Nephron progenitor cell (in vitro differentiated cells): ENCODE measurements around the gene GPC5.

Experiments used
- DNase-seq: peaks from one replicate; pipeline ENCODE4 v3.0.0; 2021
- H3K27ac Mint-ChIP-seq: 2 replicates; pipeline ENCODE4 v1.8.0; 2021; ENCODE audit warnings: mild to moderate bottlenecking, moderate library complexity, mixed read lengths
- H3K27me3 Mint-ChIP-seq: 2 replicates; pipeline ENCODE4 v1.8.0; 2021; ENCODE audit warnings: mild to moderate bottlenecking, low read depth, mixed read lengths; ENCODE audit not compliant: poor library complexity
- H3K36me3 Mint-ChIP-seq: 2 replicates; pipeline ENCODE4 v1.8.0; 2021; ENCODE audit warnings: low read depth, mixed read lengths
- H3K4me1 Mint-ChIP-seq: 2 replicates; pipeline ENCODE4 v1.8.0; 2021; ENCODE audit warnings: mixed read lengths
- H3K4me3 Mint-ChIP-seq: 2 replicates; pipeline ENCODE4 v1.8.0; 2021; ENCODE audit warnings: mild to moderate bottlenecking, moderate library complexity, mixed read lengths
- H3K9me3 Mint-ChIP-seq: 2 replicates; pipeline ENCODE4 v1.8.0; 2021; ENCODE audit warnings: mild to moderate bottlenecking, moderate library complexity, mixed read lengths
- CTCF ChIP-seq: fragments of 200-600 bp; sonication (generic); IDR thresholded peaks from 2 replicates; pipeline ENCODE4 v1.5.0; 2021; ENCODE audit warnings: antibody characterized with exemption

The GPC5 gene

GRCh38 chr13:92656103-92656502, 1257.7 kb downstream of the GPC5 start:
- no peak for TF ChIP-seq CTCF
- Mint-ChIP-seq H3K36me3 (no peaks in the 10 kb centered on the region), H3K27me3 (no peaks in the 10 kb centered on the region), H3K9me3 (no peaks in the 10 kb centered on the region), H3K4me3 (no peak overlapping the region), H3K27ac (no peak overlapping the region), H3K4me1 (no peaks in the 10 kb centered on the region)
- DNase-seq: no peak

GRCh38 chr13:92656648-92657047, 1258.2 kb downstream of the GPC5 start:
- Mint-ChIP-seq H3K36me3 (no peaks in the 10 kb centered on the region), H3K4me3 (no peak overlapping the region), H3K9me3 (no peaks in the 10 kb centered on the region), H3K27me3 (no peaks in the 10 kb centered on the region), H3K4me1 (no peaks in the 10 kb centered on the region), H3K27ac (no peak overlapping the region)
- no peak for DNase-seq
- no peak for TF ChIP-seq CTCF

- TF ChIP-seq CTCF: no peak
- no peaks in the 10 kb centered on the region for H3K27me3 Mint-ChIP-seq
Observed at GRCh38 chr13:92657565-92657964, 1259.1 kb downstream of the GPC5 start.

GRCh38 chr13:92658293-92658692, 1259.9 kb downstream of the GPC5 start:
- DNase-seq: no peak
- Mint-ChIP-seq H3K36me3 (no peaks in the 10 kb centered on the region), H3K9me3 (no peaks in the 10 kb centered on the region), H3K27me3 (no peaks in the 10 kb centered on the region), H3K4me3 (no peak overlapping the region), H3K27ac (no peak overlapping the region), H3K4me1 (peaks cover 7% of the 10 kb centered on the region)
- TF ChIP-seq CTCF: no peak

More at GRCh38 chr13:92657565-92657964, 1259.1 kb downstream of the GPC5 start:
- no peak for DNase-seq
- H3K27ac Mint-ChIP-seq: no peak overlapping the region
- no peak overlapping the region for H3K4me3 Mint-ChIP-seq
- H3K9me3 Mint-ChIP-seq: no peaks in the 10 kb centered on the region
- peaks cover 7% of the 10 kb centered on the region for H3K4me1 Mint-ChIP-seq
- H3K36me3 Mint-ChIP-seq: no peaks in the 10 kb centered on the region

- no peaks in the 10 kb centered on the region for H3K27me3 Mint-ChIP-seq
- no peak overlapping the region for H3K4me3 Mint-ChIP-seq
- no peak for TF ChIP-seq CTCF
Observed at GRCh38 chr13:92661406-92661805, 1263.0 kb downstream of the GPC5 start.

GRCh38 chr13:92668157-92668556, 1269.7 kb downstream of the GPC5 start:
- Mint-ChIP-seq H3K27me3 (peaks cover 3% of the 10 kb centered on the region), H3K4me3 (no peak overlapping the region), H3K27ac (no peak overlapping the region), H3K36me3 (no peaks in the 10 kb centered on the region), H3K4me1 (no peaks in the 10 kb centered on the region), H3K9me3 (no peaks in the 10 kb centered on the region)
- no peak for DNase-seq
- no peak for TF ChIP-seq CTCF

More at GRCh38 chr13:92661406-92661805, 1263.0 kb downstream of the GPC5 start:
- DNase-seq: no peak
- no peaks in the 10 kb centered on the region for H3K36me3 Mint-ChIP-seq
- H3K9me3 Mint-ChIP-seq: no peaks in the 10 kb centered on the region
- H3K27ac Mint-ChIP-seq: no peak overlapping the region
- H3K4me1 Mint-ChIP-seq: peaks cover 7% of the 10 kb centered on the region
